BLaER1 treated with 17β-estradiol and CSF1 and Interleukin-3, amounts not matched to agents 10 nM and 100 nM (cell line): ENCODE data around the gene FAM120A.

Source experiments
- H3K27ac ChIP-seq, 11 experiments: shearing (Covaris generic); formaldehyde crosslinking; 2 replicates each; pipeline ENCODE4 v1.8.1; 2022
- H3K27me3 ChIP-seq, 11 experiments: shearing (Covaris generic); formaldehyde crosslinking; 2 replicates each; pipeline ENCODE4 v1.8.1; 2022
- H3K36me3 ChIP-seq, 11 experiments: shearing (Covaris generic); formaldehyde crosslinking; 2 replicates each; pipeline ENCODE4 v1.8.1; 2022
- H3K4me1 ChIP-seq, 10 experiments: shearing (Covaris generic); formaldehyde crosslinking; 2 replicates each; pipeline ENCODE4 v1.8.1; 2022
- H3K4me2 ChIP-seq, 11 experiments: shearing (Covaris generic); formaldehyde crosslinking; 2 replicates each; pipeline ENCODE4 v1.8.1; 2022
- H3K4me3 ChIP-seq, 10 experiments: shearing (Covaris generic); formaldehyde crosslinking; 2 replicates each; pipeline ENCODE4 v1.8.1; 2022
- H3K9ac ChIP-seq, 11 experiments: shearing (Covaris generic); formaldehyde crosslinking; 2 replicates each; pipeline ENCODE4 v1.8.1; 2022
- H3K9me3 ChIP-seq, 11 experiments: shearing (Covaris generic); formaldehyde crosslinking; replicated peaks in 1 of 11; 2 replicates each; pipeline ENCODE4 v1.8.1; 2022
- H4K20me1 ChIP-seq, 11 experiments: shearing (Covaris generic); formaldehyde crosslinking; 2 replicates each; pipeline ENCODE4 v1.8.1; 2022
- Cebpa-rat ChIP-seq, 11 experiments: shearing (Covaris generic); IDR thresholded peaks; 2 replicates each; pipeline ENCODE4 v1.8.1; 2022

The FAM120A gene

DNA sequence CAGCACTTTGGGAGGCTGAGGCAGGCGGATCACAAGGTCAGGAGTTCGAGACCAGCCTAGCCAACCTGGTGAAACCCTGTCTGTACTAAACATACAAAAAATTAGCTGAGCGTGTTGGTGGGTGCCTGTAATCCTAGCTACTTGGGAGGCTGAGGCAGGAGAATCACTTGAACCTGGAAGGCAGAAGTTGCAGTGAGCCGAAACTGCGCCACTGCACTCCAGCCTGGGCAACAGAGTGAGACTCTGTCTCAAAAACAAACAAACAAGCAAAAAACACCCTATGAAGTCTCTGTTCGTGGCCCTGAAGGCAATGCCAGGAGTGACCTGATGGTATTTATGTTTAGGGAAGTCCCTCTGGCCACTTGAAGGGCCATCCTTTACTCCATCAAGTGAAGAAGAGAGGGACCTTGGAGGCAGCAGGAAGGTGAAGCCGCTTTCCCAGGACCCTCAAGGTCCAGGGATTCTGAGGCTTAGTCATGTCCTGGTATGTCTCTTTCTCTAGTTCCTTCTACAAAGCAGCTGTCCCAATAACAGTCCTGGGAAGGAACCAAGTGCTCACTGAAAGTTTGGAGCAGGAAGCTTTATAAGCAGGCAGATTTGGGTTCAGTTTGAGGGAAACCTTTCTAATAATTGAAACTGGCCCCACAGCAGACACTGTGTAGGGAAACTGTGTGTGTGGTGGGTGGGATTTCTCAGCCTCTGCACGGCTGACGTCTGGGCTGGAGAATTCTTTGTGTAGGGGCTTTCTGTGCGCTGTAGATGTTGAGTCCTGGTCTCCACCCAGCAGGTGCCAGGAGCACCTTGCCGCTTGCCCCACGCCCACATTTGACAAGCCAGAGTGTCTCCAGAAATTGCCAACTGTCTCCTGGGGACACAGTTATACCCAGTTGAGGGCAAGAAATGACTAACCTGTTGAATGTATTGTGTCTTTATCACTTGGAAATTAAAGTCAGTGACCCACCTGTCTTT, 137.4 kb downstream of the FAM120A start:
- peaks cover 50 to 79% (median 76%) of the 10 kb centered on the region in 10 experiments for H3K4me1 ChIP-seq
- peak overlapping the region in 3 of 11 experiments; percentile 5 to 28 (median 20); a peak in 2 of 22 replicates for H3K9ac ChIP-seq
- H3K27me3 ChIP-seq = no peaks in the 10 kb centered on the region
- H3K36me3 ChIP-seq = peaks cover 10 to 24% (median 16%) of the 10 kb centered on the region in 11 experiments; a peak in 21 of 22 replicates
- H3K9me3 ChIP-seq = peaks cover 16 to 22% (median 19%) of the 10 kb centered on the region in 11 experiments
- no peak for TF ChIP-seq Cebpa-rat (IDR thresholded peaks at IDR 0.05)
- H3K4me2 ChIP-seq = peak overlapping the region; percentile 52 to 78 (median 68)
- no peak overlapping the region for H3K4me3 ChIP-seq
- peaks cover 71 to 91% (median 85%) of the 10 kb centered on the region in 11 experiments for H4K20me1 ChIP-seq
- peak overlapping the region in 2 of 11 experiments; percentile 17 to 25; a peak in 2 of 22 replicates for H3K27ac ChIP-seq

DNA sequence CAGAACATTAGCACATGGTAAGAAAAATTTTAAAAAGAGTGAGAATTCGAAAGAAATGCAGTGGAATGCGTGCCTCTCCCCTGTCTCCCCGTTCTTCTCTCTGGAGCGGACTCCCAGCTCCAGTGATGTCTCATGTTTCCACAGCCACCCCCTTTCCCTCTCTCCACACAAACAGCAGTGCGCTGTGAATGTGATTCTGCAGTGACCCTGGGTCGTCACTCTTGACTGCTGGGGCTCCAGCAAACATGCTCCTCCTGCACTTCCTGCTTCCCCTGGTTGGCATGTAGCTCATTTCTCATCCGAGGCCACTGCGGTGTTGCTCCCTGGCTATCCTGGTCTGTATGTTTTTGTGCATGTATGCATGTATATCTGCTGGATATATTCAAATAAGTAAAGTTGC, 138.2 kb downstream of the FAM120A start:
- H3K27me3 ChIP-seq = no peaks in the 10 kb centered on the region
- H3K27ac ChIP-seq = 0 out of 22 replicates have a peak overlapping the region, but pooled peaks of 1 of the 11 experiments have one; percentile 17
- peaks cover 5 to 18% (median 10%) of the 10 kb centered on the region in 11 experiments; a peak in 19 of 22 replicates for H3K36me3 ChIP-seq
- H3K9me3 ChIP-seq = peaks cover 8 to 14% (median 11%) of the 10 kb centered on the region in 11 experiments
- TF ChIP-seq Cebpa-rat (IDR thresholded peaks at IDR 0.05) = no peak
- H4K20me1 ChIP-seq = peaks cover 79 to 98% (median 92%) of the 10 kb centered on the region in 11 experiments
- H3K4me3 ChIP-seq = no peak overlapping the region
- H3K4me2 ChIP-seq = peak overlapping the region; percentile 52 to 78 (median 68)
- peak overlapping the region in 1 of 11 experiments; percentile 4; a peak in 1 of 22 replicates for H3K9ac ChIP-seq
- H3K4me1 ChIP-seq = peaks cover 56 to 87% (median 84%) of the 10 kb centered on the region in 10 experiments

DNA sequence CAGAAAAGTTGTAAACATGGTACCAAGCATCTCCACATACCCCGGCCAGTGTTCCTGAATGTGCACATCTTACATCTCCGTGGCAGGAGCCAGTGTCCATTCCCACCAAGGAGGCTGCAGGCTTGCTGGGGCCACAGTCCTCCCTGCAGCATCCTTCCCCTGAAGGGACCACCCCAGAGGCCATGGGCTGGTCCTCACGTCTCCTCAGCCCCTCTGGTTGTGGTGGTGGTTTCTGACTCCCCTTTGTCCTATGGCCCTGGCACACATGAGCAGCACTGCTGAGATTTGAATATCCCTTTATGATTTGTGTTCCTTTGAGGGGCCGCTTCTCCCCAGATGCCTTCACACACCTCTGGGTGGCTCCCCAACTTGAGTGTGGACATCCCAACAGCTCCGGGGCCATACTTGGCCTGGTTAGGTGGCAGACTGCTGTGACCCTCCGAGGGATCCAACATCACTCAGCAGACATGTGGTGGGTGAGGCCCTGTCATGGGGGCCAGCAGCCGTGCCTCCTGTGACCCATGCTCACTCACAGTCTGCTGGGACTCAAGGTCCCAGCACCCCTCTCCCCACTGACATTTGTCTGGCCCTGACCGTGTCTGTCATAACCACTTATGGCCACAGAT, 139.2 kb downstream of the FAM120A start:
- Histone ChIP-seq H3K27ac (peak overlapping the region in 4 of 11 experiments; percentile 21 to 55 (median 42); a peak in 5 of 22 replicates), H3K4me2 (peak overlapping the region in 10 of 11 experiments; percentile 46 to 78 (median 70); a peak in 19 of 22 replicates), H3K9me3 (peaks cover 0 to 4% (median under 1%) of the 10 kb centered on the region in 11 experiments; a peak in 12 of 22 replicates), H3K4me3 (no peak overlapping the region), H3K27me3 (no peaks in the 10 kb centered on the region), H3K36me3 (peaks cover 0 to 7% (median 0%) of the 10 kb centered on the region in 11 experiments; a peak in 2 of 22 replicates), H3K4me1 (peaks cover 56 to 85% (median 83%) of the 10 kb centered on the region in 10 experiments), H4K20me1 (peaks cover 89 to 100% (median 99%) of the 10 kb centered on the region in 11 experiments), H3K9ac (peak overlapping the region in 3 of 11 experiments; percentile 15 to 39 (median 20); a peak in 3 of 22 replicates)
- no peak for TF ChIP-seq Cebpa-rat (IDR thresholded peaks at IDR 0.05)

DNA sequence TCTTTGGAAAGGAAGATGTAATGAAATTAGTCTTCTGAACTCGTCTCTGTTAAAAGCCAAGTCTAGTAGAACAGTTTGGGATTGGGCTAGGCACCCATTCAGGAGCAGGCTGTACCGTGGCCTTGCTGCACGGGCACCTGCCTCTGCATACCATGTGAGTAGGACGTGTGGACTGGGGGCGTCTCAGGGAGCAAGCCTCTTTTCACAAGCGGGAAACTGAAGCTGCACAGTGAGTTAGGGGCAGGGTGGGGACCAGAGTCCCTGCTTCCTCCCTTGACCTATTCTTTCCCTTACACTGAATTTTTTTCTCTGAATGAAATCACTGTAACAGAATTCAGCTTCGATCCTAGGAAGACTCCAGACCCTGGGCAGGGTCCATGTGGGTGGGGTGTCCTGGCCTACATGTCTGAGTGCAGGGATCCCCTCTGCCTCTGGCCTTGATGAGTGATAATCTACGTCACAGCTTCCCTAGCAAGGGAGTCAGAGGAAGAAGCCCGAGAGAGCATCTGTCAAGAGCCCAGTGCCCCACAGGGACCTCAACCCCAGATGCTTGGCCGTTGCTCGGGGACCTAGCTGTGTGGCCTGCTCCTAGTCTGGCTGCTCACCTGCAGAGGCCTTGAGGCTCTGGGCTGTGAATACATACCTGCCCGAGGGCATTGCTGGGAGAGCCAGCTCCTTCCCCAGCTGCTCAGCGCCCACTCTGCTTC, 140.0 kb downstream of the FAM120A start:
- peak overlapping the region in 6 of 11 experiments; percentile 1 to 50 (median 26); a peak in 6 of 22 replicates for H3K9ac ChIP-seq
- peaks cover 93 to 100% (median 100%) of the 10 kb centered on the region in 11 experiments for H4K20me1 ChIP-seq
- H3K27me3 ChIP-seq = no peaks in the 10 kb centered on the region
- H3K36me3 ChIP-seq = peaks cover 0 to 6% (median 0%) of the 10 kb centered on the region in 11 experiments; a peak in 1 of 22 replicates
- H3K4me3 ChIP-seq = no peak overlapping the region
- peaks cover 56 to 85% (median 83%) of the 10 kb centered on the region in 10 experiments for H3K4me1 ChIP-seq
- H3K4me2 ChIP-seq = peak overlapping the region; percentile 46 to 78 (median 68)
- H3K27ac ChIP-seq = peak overlapping the region in 6 of 11 experiments; percentile 16 to 55 (median 42); a peak in 10 of 22 replicates
- no peak for TF ChIP-seq Cebpa-rat (IDR thresholded peaks at IDR 0.05)
- H3K9me3 ChIP-seq = no peaks in the 10 kb centered on the region

DNA sequence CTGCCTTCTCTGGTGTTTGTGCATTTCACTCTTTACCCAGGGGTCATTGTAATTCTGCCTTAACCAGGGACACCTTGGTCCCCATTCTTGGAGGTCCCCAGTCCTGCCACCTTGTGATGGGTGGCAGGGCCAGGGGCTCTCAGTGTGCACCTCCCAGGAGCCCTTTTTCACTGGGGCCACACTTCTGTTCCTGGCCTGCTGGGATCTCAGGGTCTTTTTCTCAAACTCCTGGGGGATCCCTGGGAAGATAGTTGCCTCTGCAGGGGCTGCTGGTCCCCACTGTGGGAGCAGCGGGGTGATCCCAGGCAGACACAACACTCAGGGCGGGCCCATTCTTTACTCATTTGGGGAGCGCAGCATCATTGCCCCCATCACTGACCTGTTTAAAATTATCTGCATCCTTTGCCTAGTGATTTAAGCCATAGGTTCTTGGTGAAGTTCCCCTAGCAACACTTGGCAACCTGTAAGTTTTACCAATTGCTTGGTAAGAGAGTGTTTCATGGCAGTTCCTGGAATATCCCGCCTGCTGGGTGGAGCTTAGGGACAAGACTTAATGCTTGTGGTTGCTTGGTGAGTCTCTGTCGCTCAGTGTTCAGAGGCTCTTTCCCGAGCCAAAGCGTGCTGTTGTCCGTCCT, 140.6 kb downstream of the FAM120A start:
- peaks cover 94 to 100% (median 99%) of the 10 kb centered on the region in 11 experiments for H4K20me1 ChIP-seq
- peak overlapping the region in 6 of 11 experiments; percentile 1 to 50 (median 26); a peak in 5 of 22 replicates for H3K9ac ChIP-seq
- peak overlapping the region; percentile 46 to 78 (median 68) for H3K4me2 ChIP-seq
- H3K36me3 ChIP-seq = peaks cover 0 to 6% (median 0%) of the 10 kb centered on the region in 11 experiments; a peak in 1 of 22 replicates
- TF ChIP-seq Cebpa-rat (IDR thresholded peaks at IDR 0.05) = no peak
- H3K4me3 ChIP-seq = no peak overlapping the region
- no peaks in the 10 kb centered on the region for H3K9me3 ChIP-seq
- H3K4me1 ChIP-seq = peaks cover 56 to 85% (median 81%) of the 10 kb centered on the region in 10 experiments
- H3K27ac ChIP-seq = peak overlapping the region in 6 of 11 experiments; percentile 16 to 47 (median 42); a peak in 10 of 22 replicates
- no peaks in the 10 kb centered on the region for H3K27me3 ChIP-seq

DNA sequence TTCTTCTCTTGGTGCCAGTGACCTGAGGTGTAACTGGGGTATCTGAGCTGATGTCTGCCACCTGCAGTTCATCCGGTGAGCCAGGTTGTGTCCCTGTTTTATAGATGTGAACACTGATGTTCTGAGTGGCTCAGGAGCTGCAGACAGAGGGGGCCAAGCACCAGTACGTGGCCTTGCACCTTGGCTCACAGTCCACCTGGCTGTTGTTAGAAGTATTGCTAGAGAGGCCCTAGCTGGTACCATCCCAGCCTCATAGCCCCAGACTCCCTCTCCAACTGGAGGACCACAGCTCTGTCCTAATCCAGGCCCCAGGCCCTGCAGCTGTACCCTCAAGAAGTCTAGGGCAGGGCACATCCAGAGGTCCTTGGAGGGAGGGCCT, 141.1 kb downstream of the FAM120A start:
- Histone ChIP-seq H3K36me3 (peaks cover 0 to 6% (median 0%) of the 10 kb centered on the region in 11 experiments; a peak in 1 of 22 replicates), H3K27ac (peak overlapping the region in 1 of 11 experiments; percentile 44; a peak in 1 of 22 replicates), H3K4me1 (peaks cover 56 to 85% (median 83%) of the 10 kb centered on the region in 10 experiments), H3K9ac (no peak overlapping the region), H3K4me3 (no peak overlapping the region), H3K27me3 (no peaks in the 10 kb centered on the region), H3K9me3 (no peaks in the 10 kb centered on the region), H3K4me2 (peak overlapping the region in 8 of 11 experiments; percentile 59 to 78 (median 72); a peak in 8 of 22 replicates), H4K20me1 (peaks cover 94 to 100% (median 99%) of the 10 kb centered on the region in 11 experiments)
- no peak for TF ChIP-seq Cebpa-rat (IDR thresholded peaks at IDR 0.05)

DNA sequence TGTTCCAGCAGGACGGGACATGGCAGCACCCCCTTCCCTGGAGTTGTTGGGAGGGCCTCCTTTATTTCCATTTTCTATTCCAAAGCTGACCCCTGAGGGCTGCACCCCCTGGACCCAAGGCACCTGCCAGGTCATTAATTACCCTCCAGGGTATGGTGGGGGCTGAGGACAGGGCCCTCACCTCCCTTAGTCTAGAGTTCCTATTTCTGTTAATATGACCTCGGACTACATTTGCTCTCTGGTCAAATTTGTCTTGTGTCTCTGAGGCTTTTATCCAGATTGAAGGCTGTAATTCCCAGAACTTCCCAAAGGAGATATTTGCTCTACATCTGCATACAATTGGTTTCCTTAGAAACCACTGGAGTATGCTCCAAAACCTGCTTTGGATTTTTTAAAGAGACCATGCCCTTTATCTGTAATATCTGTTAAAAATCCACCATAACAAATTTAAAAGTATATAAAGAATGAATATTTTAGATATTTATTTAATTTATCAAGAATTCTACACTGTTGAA, 141.7 kb downstream of the FAM120A start:
- Histone ChIP-seq H3K4me3 (no peak overlapping the region), H3K4me2 (no peak overlapping the region), H3K27me3 (no peaks in the 10 kb centered on the region), H3K9me3 (no peaks in the 10 kb centered on the region), H4K20me1 (peaks cover 94 to 100% (median 99%) of the 10 kb centered on the region in 11 experiments), H3K36me3 (peaks cover 0 to 6% (median 0%) of the 10 kb centered on the region in 11 experiments; a peak in 1 of 22 replicates), H3K4me1 (peaks cover 54 to 85% (median 83%) of the 10 kb centered on the region in 10 experiments), H3K9ac (no peak overlapping the region), H3K27ac (no peak overlapping the region)
- TF ChIP-seq Cebpa-rat (IDR thresholded peaks at IDR 0.05) = no peak
